NCI-H510A treated with DMSO at 0.1 percent for 48 hours (cell line): ENCODE data around the gene PTBP1.
"Not testable (repeated sequence)": the region's sequence is repeated elsewhere in the genome, so short reads cannot be mapped to it uniquely, and the experiment has no call there.

Source experiments
- DNase-seq: peaks from one replicate; lab custom pipeline; 2025; lab: John Stamatoyannopoulos, UW

The PTBP1 gene

DNA sequence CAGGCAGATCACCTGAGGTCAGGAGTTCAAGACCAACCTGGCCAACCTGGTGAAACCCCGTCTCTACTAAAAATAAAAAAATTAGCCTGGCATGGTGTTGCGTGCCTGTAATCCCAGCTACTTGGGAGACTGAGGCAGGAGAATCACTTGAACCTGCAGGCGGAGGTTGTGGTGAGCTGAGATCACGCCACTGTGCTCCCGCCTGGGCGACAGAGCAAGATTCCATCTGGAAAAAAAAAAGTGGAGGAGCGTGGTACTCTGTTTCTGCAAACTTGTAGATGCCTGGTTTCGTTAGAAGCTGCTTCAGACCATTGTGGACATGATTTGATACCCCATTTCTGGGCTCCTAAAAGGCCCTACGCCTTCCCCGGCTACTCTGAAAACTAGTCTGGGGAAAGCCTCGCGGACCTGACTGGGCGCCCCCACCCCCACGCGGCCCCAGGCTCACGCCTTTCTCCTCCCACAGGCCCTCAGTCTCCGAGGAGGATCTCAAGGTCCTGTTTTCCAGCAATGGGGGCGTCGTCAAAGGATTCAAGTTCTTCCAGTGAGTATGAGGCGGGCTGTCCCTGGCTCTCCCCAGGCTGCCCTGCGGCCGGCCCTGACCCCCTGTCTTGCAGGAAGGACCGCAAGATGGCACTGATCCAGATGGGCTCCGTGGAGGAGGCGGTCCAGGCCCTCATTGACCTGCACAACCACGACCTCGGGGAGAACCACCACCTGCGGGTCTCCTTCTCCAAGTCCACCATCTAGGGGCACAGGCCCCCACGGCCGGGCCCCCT is 13.0 kb downstream of the PTBP1 start:
- DNase-seq = no peak

DNA sequence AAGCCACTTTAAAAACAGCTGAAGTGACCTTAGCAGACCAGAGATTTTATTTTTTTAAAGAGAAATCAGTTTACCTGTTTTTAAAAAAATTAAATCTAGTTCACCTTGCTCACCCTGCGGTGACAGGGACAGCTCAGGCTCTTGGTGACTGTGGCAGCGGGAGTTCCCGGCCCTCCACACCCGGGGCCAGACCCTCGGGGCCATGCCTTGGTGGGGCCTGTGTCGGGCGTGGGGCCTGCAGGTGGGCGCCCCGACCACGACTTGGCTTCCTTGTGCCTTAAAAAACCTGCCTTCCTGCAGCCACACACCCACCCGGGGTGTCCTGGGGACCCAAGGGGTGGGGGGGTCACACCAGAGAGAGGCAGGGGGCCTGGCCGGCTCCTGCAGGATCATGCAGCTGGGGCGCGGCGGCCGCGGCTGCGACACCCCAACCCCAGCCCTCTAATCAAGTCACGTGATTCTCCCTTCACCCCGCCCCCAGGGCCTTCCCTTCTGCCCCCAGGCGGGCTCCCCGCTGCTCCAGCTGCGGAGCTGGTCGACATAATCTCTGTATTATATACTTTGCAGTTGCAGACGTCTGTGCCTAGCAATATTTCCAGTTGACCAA is 13.7 kb downstream of the PTBP1 start:
- DNase-seq = no peak

DNA sequence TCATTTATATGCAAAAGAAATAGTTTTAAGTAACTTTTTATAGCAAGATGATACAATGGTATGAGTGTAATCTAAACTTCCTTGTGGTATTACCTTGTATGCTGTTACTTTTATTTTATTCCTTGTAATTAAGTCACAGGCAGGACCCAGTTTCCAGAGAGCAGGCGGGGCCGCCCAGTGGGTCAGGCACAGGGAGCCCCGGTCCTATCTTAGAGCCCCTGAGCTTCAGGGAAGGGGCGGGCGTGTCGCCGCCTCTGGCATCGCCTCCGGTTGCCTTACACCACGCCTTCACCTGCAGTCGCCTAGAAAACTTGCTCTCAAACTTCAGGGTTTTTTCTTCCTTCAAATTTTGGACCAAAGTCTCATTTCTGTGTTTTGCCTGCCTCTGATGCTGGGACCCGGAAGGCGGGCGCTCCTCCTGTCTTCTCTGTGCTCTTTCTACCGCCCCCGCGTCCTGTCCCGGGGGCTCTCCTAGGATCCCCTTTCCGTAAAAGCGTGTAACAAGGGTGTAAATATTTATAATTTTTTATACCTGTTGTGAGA is 14.3 kb downstream of the PTBP1 start:
- no peak for DNase-seq

DNA sequence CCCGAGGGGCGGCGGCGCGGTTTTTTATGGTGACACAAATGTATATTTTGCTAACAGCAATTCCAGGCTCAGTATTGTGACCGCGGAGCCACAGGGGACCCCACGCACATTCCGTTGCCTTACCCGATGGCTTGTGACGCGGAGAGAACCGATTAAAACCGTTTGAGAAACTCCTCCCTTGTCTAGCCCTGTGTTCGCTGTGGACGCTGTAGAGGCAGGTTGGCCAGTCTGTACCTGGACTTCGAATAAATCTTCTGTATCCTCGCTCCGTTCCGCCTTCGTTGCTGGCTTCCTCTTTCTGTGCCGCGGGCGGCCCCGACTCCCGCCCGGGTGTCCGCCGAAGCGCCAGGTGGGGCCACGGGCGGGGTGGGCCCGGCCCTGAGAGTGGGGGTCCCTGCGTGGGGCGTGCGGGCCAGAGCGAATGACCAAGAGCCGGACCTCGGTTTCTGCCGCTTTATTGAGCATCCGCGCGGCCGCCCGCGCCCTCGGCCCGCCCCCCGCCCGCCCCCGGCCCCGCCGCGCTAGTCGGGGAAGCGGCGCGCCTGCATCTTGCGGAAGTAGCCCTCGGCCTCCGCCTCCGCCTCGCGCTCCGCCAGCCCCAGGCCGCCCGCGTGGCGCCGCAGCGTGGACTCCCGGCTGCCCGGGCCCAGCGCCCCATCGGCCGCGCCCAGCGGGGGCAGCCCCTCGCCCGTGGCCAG is 14.9 kb downstream of the PTBP1 start:
- DNase-seq = no peak

DNA sequence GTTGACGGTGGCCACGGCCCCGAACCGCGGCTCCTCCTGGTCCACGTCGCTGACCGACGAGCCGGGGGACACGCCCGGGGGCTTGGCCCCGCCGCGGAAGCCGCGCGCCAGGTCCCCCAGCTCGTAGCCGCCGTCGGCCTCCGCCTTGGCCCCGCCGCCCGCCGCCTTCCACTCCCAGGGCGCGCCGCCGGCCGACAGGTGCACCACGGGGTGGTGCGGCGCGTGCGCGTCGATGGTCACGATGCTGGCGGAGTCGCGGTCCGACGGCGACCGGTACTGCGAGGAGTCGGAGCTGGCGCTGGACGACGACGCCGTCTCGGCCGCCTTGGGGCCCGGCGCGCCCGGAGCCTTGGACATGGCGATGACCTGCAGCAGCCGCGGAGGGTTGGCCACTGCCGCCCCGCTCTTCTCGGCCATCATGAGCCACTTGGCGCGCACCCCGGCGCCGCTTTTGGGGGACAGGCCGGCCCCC is 15.5 kb downstream of the PTBP1 start:
- DNase-seq = no peak

DNA sequence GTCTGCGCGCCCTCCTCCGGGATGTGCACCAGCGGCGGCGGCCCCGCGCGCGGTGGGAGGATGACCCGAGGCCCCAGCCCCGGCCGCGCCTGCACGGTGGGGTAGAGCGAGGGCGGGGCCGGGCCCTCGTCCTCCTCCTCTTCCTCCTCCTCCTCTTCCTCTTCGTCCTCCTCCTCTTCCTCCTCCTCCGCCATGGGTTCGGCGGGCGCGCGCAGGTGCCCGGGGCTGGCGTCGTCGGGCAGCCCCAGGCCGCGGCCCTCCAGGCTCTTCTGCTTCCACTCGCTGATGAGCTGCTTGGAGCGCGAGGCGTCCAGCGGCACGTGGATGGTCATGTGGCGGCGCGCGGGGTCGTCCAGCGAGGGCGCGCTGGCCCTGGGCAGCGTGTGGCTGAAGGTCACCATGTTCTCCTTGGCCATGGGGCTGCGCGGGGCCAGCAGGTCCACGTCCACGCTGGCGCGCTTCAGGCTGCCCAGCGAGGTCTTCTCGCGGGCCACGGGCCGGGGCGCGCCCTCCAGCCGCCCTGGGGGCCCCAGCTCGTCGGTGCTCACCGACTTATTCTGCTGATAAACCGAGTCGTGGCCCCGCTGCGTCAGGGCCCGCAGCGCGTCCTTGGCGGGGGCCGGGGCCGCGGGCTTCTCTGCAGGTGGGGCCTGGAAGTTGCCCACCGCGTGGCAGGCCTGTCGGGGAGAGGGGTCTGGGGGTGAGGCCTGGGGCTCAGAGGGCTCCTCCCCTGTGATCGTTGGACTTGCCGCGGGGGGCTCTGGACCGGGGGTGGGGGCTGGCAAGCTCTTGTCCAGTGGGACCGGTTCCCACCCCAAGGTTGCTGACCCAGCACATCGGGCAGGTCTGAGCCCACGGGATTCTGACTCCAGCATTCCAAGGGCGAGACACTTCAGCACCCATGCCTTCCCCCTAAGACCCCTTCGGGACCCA is 16.2 kb downstream of the PTBP1 start:
- no peak for DNase-seq

DNA sequence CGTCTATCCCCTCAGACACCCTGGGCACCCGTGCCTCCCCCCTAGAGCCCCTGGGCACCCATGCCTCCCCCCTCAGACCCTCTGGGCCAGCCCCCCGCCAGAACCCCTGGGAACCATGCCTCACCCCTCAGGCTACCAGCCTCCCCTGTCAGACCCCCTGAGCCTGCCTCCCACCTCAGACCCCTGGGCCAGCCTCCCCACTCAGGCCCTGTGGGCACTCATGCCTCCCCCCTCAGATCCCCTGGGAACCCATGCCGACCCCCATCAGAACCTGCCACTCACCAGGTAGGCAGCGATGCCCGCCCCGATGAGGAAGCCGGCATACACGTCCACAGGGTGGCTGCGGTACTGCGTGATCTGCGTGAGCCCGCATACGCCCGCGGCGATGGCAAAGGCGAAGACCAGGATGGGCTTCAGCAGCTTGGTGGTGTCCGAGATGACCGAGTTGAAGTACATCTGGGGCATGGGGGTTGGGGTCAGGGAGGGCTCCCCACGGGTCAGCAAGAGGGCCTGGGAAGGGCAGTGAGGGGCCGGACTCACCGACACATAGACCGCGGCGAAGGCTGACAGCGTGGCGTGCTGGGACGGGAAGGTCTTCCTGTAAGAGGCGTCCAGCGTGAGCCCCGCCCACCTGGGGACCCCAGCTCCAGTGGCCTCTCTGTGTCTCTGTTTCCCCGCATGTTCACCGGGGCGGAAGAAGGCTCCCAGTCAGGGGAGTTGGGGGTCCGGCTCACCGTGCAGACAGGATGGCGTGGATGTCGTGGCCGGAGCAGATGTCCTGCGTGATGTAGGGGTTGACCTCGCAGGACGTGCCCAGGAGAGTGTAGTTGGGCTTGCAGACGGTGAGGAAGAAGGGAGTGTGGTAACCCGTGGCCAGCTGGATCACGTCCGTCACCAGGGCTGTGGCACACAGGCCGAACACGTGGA is 17.2 kb downstream of the PTBP1 start:
- DNase-seq = no peak

DNA sequence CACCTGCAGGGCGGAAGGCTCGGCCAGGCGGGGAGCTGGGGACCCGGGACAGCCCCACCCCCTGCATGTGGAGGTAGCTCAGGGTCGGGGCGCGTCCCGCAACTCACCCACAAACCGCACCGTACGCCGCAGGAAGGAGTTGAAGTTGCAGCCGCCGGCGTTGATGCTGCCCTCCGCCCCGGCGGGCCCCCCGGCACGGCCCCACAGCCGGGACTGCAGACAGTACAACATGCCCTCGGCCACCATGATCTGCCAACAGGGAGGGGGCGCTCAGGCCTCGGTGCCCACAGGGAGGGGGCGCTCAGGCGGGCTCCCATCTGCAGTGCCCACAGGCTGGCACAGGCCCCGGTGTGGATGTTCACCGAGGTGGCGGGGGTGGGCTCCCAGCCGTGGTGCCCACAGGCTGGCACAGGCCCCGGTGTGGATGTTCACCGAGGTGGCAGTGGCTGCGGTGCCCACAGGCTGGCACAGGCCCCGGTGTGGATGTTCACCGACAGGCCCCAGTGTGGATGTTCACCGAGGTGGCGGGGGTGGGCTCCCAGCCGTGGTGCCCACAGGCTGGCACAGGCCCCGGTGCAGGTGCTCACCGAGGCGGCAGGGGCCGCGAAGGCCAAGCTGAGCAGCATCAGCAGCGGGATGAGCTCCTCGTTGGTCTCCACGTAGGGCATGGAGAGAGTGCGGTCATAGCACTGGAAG is 18.0 kb downstream of the PTBP1 start:
- no peak for DNase-seq

DNA sequence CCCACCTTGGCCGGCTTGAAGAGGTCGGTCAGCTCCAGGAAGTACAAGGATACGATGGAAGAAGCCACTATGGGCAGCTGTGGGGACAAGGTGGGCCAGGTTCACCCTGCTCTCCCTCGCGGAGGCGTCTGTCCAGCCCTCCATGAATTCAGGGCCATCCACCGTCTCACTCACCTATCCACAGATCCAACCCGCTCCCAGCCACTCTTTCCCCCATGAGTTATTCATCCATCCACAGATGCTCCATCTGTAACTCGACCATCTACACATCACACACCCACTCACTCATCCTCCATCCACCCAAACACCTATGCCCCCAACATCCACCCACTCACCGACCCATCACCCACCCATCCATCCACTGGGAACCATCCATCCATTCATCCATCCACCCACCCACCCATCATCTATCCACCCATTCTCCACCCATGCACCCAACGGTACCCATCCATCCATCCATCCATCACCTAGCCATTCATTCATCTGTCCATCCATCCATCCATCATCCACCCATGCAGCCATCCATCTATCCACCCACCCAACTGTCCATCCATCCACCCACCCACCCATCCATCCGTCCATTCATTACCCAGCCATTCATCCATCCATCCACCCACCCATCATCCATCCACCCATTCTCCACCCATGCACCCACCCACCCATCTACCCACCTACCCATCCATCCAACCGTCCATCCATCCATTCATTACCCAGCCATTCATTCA is 18.7 kb downstream of the PTBP1 start:
- no peak for DNase-seq

DNA sequence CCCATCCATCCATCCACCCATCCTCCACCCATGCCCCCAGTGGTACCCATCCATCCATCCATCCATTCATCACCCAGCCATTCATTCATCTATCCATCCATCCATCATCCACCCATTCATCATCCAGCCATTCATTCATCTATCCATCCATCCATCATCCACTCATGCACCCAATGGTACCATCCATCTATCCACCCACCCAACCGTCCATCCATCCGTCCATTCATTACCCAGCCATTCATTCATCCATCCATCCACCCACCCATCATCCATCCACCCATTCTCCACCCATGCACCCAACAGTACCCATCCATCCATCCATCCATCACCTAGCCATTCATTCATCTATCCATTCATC is 19.2 kb downstream of the PTBP1 start:
- DNase-seq = no peak

DNA sequence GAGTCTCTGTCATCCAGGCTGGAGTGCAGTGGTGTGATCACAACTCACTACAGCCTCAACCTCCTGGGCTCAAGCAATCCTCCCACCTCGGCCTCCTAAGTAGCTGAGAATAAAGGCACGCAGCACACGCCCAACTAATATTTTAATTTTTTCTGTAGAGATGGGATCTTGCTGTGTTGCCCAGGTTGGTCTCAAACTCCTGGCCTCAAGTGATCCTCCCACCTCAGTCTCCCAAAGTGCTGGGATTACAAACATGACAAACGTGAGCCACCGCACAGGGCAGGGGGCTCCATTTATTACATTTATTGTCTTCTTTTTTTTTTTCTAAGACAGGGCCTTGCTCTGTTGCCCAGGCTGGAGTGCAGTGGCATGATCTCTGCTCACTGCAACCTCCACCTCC is 23.0 kb downstream of the PTBP1 start:
- not testable (repeated sequence) for DNase-seq

DNA sequence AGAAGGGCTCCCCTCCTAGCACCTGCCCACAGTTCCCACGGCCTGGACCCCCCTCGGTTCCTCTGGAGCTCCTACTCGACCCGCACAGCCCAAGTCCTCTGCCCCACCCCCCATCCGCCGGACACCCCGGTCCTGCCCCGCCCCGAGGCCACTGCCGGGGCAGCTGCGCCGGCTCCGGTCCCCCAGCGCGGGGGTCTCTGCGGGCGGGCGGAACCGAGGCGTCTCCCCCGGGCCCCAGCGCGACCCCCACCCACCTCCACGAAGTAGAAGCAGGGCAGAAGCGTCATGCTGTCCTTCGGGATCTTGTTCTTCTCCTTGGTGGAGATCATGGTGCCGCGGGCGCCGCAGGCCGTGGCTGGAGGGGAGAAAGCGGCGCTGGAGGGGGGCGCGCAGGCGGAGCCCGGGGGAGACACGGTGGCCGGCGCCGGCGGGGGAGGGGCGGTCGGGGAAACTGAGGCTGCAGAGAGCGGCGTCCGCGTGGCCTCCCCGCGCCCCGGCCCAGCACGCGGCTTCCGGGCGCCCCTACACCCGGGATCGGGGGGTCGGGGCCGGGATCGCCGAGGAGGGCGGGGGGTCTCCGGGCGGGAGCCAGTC is 24.1 kb downstream of the PTBP1 start:
- no peak for DNase-seq

DNA sequence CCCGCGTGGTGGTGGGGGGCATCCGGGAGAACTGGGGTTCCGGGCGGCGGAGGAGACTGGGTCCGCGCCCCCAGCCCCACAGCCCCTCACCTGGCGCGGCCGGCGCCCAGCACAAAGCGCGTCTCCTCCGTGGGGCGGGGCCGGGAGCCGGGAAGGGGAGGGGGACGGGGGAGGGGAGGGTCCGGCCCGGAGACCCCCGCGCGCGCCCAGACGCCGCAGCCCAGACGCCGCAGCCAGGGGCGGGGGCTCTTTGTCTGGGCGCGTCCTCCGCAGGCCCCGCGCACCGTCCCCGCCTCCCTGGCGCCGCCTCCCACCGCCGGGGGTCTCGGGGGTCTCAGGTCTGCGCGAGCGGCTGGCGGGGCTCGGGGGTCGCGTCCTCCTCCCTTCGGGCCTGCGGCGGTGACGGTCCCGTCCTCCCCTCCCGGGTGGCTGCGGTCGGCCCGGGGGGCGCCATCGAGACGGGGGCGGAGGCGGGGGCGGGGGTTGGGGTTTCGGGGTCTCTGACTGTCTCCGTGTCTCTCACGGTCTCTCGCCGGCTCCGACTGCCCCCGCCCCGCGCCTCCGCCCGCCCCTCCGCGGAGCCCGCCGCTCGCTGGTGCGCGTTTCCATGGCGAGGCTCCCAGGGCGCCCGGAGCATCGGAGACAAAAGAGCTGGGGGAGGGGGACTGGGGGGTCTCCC is 24.7 kb downstream of the PTBP1 start, which contains the start of gene PLPPR3:
Gene PLPPR3, minus strand, starts transcription at position 131 of the 679 bp plus-strand sequence. CDS start 396 bp downstream, outside the sequence.
- DNase-seq = no peak

DNA sequence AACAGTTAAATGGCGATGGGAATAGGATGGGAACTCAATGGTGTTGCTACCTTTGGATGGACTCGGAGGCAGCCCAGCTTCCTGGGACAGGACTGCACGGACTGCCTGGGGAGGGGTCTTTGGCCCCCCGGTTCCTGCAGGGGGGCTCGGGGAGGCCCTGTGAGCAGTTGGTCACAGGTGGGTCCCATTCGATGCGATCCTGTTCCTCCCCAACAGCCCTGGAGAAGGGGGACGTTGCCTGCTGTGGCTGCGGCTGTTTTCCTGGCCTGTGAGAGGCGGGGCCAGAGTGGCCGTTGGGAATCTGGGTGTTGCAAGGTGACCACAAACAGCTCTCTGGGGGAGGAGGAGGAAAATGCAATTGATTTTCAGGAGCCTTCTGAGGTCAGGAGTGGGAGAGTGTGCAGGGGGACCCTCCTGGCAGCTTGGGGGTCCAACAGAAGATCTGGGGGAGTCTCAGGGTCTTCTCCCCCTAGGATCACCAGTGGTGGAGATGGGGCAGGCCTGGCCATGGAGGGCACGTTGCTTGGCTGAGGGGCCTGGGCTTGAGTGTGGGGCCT is 26.4 kb downstream of the PTBP1 start:
- no peak for DNase-seq

DNA sequence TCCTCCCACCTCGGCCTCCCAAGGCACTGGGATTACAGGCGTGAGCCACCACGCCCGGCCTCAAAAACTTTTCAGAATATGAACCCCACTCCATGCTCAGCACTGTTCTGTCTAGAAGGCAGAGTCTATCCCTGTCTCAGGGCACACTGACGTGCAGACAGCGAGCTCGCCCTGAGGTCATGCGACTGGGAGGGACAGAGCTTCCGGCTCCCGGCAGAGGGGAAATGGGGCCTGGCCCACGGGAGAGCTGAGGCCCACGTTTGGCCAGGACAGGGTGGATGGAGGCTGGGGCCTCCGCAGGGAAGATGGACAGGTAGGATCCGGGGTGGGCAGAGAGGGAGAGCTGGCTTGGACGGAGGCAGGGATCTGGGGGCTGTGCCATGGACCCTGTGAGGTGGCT is 27.6 kb downstream of the PTBP1 start:
- no peak for DNase-seq

DNA sequence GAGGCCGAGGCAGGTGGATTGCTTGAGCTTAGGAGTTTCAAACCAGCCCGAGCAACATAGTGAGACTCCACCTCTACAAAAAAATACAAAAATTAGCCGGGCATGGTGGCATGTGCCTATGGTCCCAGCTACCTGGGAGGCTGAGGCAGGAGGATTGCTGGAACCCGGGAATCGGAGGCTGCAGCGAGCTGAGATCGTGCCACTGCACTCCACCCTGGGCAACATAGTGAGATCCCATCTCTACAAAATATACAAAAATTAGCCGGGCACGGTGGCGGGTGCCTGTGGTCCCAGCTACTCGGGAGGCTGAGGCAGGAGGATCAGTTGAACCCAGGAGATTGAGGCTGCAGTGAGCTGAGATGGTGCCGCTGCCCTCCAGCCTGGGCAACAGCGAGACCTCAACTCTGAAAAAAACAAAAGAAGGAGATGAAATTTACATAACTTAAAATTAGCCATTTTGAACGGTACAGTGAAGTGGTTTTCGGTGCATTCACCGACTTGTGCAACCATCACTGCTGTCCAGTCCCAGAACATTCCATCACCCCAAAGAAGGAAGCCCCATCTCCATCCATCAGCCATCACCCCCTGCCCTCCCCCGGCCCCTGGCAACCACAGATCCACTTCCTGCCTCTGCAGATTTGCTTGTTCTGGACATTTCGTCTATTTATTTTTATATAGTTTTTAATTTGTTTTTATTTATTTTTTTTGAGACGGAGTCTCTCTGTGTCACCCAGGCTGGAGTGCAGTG is 28.8 kb downstream of the PTBP1 start:
- DNase-seq = no peak

DNA sequence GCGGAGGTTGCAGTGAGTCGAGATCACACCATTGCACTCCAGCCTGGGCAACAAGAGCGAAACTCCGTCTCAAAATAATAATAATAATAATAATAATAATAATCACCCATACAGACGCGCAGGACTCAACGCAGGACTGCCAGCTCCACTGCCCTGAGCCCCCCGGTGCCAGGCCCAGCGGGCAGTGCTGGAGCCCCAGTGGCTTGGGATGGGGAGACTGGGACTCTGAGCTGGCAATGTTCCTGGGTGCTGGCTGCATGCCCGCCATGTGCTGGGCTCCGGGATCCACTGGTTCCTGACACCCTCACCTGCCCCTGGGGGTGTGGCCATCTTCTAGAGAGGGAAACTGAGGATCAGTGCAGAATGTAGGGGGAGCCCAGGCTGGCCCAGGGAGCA is 30.1 kb downstream of the PTBP1 start:
- DNase-seq = no peak
